ENCODE measurements around the gene TXNDC9.

The TXNDC9 gene

DNA sequence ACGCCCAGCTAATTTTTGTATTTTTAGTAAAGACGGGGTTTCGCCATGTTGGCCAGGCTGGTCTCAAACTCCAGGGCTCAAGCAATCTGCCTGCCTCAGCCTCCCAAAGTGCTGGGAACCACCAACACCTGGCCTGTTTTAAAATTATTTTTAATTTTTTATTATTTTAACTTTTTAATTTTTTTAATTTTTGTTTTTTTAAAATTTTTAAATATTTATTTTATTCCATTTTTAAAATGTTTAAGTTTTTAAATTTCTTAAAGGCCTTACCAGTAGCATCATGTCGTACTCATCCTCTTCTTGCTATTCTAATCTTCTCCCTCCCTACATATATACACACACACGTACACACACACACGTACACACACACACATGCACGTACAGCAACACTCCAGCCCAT, 36.6 kb downstream of the TXNDC9 start:
- Histone ChIP-seq H2AFZ (ENCODE audit: low read depth, low read length, severe bottlenecking) (no peak overlapping the region), H4K20me1 (ENCODE audit: low read depth, low read length) (no peaks in the 10 kb centered on the region), H3K79me2 (ENCODE audit: insufficient read depth, low read length) (no peaks in the 10 kb centered on the region), H3K9me3 (ENCODE audit: insufficient read depth, low read length) (no peaks in the 10 kb centered on the region), H3K9ac (ENCODE audit: low read length) (no peak overlapping the region), H3K9me2 (replicated peaks; ENCODE audit: insufficient read depth, low read length) (no peaks in the 10 kb centered on the region), H3K27me3 (ENCODE audit: low read length) (no peaks in the 10 kb centered on the region), H3K36me3 (ENCODE audit: low read length) (no peaks in the 10 kb centered on the region), H3K27ac (ENCODE audit: low read depth, low read length) (no peak overlapping the region), H3K4me2 (ENCODE audit: low read depth, low read length, poor library complexity, severe bottlenecking) (no peak overlapping the region), H3K4me3 (ENCODE audit: insufficient read depth, low read length, poor library complexity, severe bottlenecking) (no peak overlapping the region), H3F3A (ENCODE audit: insufficient read depth) (no peaks in the 10 kb centered on the region)
- TF ChIP-seq, protein P1, sequence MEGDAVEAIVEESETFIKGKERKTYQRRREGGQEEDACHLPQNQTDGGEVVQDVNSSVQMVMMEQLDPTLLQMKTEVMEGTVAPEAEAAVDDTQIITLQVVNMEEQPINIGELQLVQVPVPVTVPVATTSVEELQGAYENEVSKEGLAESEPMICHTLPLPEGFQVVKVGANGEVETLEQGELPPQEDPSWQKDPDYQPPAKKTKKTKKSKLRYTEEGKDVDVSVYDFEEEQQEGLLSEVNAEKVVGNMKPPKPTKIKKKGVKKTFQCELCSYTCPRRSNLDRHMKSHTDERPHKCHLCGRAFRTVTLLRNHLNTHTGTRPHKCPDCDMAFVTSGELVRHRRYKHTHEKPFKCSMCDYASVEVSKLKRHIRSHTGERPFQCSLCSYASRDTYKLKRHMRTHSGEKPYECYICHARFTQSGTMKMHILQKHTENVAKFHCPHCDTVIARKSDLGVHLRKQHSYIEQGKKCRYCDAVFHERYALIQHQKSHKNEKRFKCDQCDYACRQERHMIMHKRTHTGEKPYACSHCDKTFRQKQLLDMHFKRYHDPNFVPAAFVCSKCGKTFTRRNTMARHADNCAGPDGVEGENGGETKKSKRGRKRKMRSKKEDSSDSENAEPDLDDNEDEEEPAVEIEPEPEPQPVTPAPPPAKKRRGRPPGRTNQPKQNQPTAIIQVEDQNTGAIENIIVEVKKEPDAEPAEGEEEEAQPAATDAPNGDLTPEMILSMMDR (IDR thresholded peaks at IDR 0.05; ENCODE audit: insufficient read depth, low read length, poor library complexity, severe bottlenecking), result no peak

DNA sequence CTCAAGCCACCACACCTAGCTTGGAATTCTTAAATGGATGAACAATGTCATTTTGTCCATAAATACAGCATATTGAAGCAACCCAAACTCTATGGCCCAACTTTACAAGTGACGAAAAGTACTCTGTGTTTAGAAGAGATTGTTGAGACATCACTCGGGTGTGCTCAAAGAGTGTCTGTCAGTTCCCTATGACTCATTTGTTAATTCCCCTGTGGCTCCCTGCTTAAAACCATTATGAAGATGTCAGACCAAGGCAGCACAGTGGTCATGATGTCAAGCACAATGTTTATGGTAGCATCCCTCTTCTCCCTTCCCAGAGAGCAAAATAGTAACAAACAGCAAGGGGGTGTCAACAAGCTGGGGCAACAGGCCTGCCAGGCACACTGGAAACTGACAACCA, 38.1 kb downstream of the TXNDC9 start:
- Histone ChIP-seq H3K4me2 (ENCODE audit: low read depth, low read length, poor library complexity, severe bottlenecking) (no peak overlapping the region), H3K79me2 (ENCODE audit: insufficient read depth, low read length) (no peaks in the 10 kb centered on the region), H3K27me3 (ENCODE audit: low read length) (no peaks in the 10 kb centered on the region), H3K9ac (ENCODE audit: low read length) (no peak overlapping the region), H3K9me2 (replicated peaks; ENCODE audit: insufficient read depth, low read length) (no peaks in the 10 kb centered on the region), H3K36me3 (ENCODE audit: low read length) (no peaks in the 10 kb centered on the region), H3F3A (ENCODE audit: insufficient read depth) (no peaks in the 10 kb centered on the region), H4K20me1 (ENCODE audit: low read depth, low read length) (no peaks in the 10 kb centered on the region), H3K9me3 (ENCODE audit: insufficient read depth, low read length) (no peaks in the 10 kb centered on the region), H2AFZ (ENCODE audit: low read depth, low read length, severe bottlenecking) (no peak overlapping the region), H3K27ac (ENCODE audit: low read depth, low read length) (no peak overlapping the region), H3K4me3 (ENCODE audit: insufficient read depth, low read length, poor library complexity, severe bottlenecking) (no peak overlapping the region)
- TF ChIP-seq EZH2phosphoT487 (conservative IDR thresholded peaks at IDR 0.05; ENCODE audit: low read length), result no peak
- TF ChIP-seq, protein P1 (IDR thresholded peaks at IDR 0.05; ENCODE audit: insufficient read depth, low read length, poor library complexity, severe bottlenecking), result no peak

DNA sequence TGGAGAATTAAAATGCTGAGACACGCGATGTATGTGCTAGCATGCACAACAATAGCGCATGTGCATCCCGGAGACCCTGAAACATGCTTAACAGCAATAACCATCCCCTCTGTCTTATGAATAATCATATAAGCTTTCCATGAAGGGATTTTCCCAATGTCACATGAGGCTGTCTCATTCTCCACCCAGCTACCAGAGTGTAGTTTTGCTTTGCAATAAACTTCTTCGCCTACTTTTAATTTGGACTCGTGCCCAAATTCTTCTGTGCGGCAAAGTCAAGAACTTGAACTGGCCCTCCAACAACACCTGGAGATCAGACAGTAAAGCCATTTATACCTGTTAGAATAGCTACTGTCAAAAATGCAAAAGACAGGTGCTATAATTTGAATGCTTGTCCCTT, 50.6 kb downstream of the TXNDC9 start:
- Histone ChIP-seq H3K9me2 (replicated peaks; ENCODE audit: insufficient read depth, low read length) (no peaks in the 10 kb centered on the region), H3K36me3 (ENCODE audit: low read length) (no peaks in the 10 kb centered on the region), H3K79me2 (ENCODE audit: insufficient read depth, low read length) (no peaks in the 10 kb centered on the region), H4K20me1 (ENCODE audit: low read depth, low read length) (no peaks in the 10 kb centered on the region), H3K9ac (ENCODE audit: low read length) (no peak overlapping the region), H3K4me3 (ENCODE audit: insufficient read depth, low read length, poor library complexity, severe bottlenecking) (no peak overlapping the region), H3K9me3 (ENCODE audit: insufficient read depth, low read length) (peaks cover 3% of the 10 kb centered on the region; the same call in 1 of the 2 replicates), H2AFZ (ENCODE audit: low read depth, low read length, severe bottlenecking) (no peak overlapping the region), H3K27ac (ENCODE audit: low read depth, low read length) (no peak overlapping the region), H3F3A (ENCODE audit: insufficient read depth) (no peaks in the 10 kb centered on the region), H3K27me3 (ENCODE audit: low read length) (no peaks in the 10 kb centered on the region), H3K4me2 (ENCODE audit: low read depth, low read length, poor library complexity, severe bottlenecking) (no peak overlapping the region)
- no peak for TF ChIP-seq EZH2phosphoT487 (conservative IDR thresholded peaks at IDR 0.05; ENCODE audit: low read length)
- TF ChIP-seq, protein P1 (IDR thresholded peaks at IDR 0.05; ENCODE audit: insufficient read depth, low read length, poor library complexity, severe bottlenecking), result no peak

Data from SU-DHL-6 (cell line).